Measurements from ENCODE around the gene S1PR1. TPM values are rescaled to one million over a fixed set of nuclear protein-coding genes. Genes with fewer than 3 reads are reported as not detected.

The S1PR1 gene
- total and polyA plus RNA-seq, 2 donors (not counting 3 experiments of a cell fraction or from before 2014, with no cell fraction given) = 137 to 387 TPM

- Histone ChIP-seq H3K79me2 (ENCODE audit: control insufficient read depth, insufficient read depth, low read length) (no peaks in the 10 kb centered on the region), H3K4me1 (ENCODE audit: control insufficient read depth, extremely low read depth, insufficient read depth, low read length) (peaks cover 59% of the 10 kb centered on the region), H3K4me2 (ENCODE audit: insufficient read depth, low read length) (peak overlapping the region; percentile 49), H3K9ac (replicated peaks; ENCODE audit: extremely low read depth, insufficient read depth, low read length) (peak overlapping the region; percentile 40), H3K9me3 (replicated peaks; ENCODE audit: control insufficient read depth, insufficient read depth, low read length) (no peaks in the 10 kb centered on the region), H4K20me1 (replicated peaks; ENCODE audit: control insufficient read depth, extremely low read depth, insufficient read depth, low read length) (no peaks in the 10 kb centered on the region), H3K27ac (ENCODE audit: insufficient read depth, low read depth, low read length) (peak overlapping the region; percentile 85), H3K36me3 (ENCODE audit: control insufficient read depth in 2 of 2, extremely low read depth in 1 of 2, insufficient read depth in 2 of 2, low read length in 2 of 2) (no peaks in the 10 kb centered on the region), H3K4me3 (replicated peaks in 1 of 3; ENCODE audit: insufficient read depth in 1 of 3, low read depth in 1 of 3, low read length in 3 of 3) (no peak overlapping the region), H3K27me3 (ENCODE audit: control insufficient read depth in 2 of 2, insufficient read depth in 2 of 2, low read length in 2 of 2) (no peaks in the 10 kb centered on the region), H3K9me1 (replicated peaks; ENCODE audit: control insufficient read depth, extremely low read depth, insufficient read depth, low read length) (no peaks in the 10 kb centered on the region), H2AFZ (ENCODE audit: low read depth, low read length) (peak overlapping the region; percentile 56)
- CTCF ChIA-PET = interaction anchor here (0.7 to 3.4 kb wide), 6 partner anchors 10 to 124 kb away, joined by 3 to 16 read pairs (median 4); no protein-coding TSS in a partner anchor
- intact Hi-C loops (cut with micrococcal nuclease) (no loop called here), dilution Hi-C loops (cut with MboI; ENCODE audit: extremely low pct_ligation_motif_present, low sequenced_read_pairs) (no loop called here)
- POLR2A ChIA-PET = no interaction called here
- no peak for TF ChIP-seq POLR2A (IDR thresholded peaks at IDR 0.05; ENCODE audit: low read depth, low read length)
- TF ChIP-seq, protein P1, sequence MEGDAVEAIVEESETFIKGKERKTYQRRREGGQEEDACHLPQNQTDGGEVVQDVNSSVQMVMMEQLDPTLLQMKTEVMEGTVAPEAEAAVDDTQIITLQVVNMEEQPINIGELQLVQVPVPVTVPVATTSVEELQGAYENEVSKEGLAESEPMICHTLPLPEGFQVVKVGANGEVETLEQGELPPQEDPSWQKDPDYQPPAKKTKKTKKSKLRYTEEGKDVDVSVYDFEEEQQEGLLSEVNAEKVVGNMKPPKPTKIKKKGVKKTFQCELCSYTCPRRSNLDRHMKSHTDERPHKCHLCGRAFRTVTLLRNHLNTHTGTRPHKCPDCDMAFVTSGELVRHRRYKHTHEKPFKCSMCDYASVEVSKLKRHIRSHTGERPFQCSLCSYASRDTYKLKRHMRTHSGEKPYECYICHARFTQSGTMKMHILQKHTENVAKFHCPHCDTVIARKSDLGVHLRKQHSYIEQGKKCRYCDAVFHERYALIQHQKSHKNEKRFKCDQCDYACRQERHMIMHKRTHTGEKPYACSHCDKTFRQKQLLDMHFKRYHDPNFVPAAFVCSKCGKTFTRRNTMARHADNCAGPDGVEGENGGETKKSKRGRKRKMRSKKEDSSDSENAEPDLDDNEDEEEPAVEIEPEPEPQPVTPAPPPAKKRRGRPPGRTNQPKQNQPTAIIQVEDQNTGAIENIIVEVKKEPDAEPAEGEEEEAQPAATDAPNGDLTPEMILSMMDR (IDR thresholded peaks at IDR 0.05; ENCODE audit: extremely low read depth in 1 of 2, insufficient read depth in 1 of 2, low read depth in 1 of 2, low read length in 2 of 2) = no peak
- TF ChIP-seq FOS (IDR thresholded peaks at IDR 0.05; ENCODE audit: borderline replicate concordance, insufficient read depth, low read length) = no peak
- no peak for TF ChIP-seq EZH2 (IDR thresholded peaks at IDR 0.05; ENCODE audit: borderline replicate concordance, low read depth, low read length, severe bottlenecking)
- no peak for TF ChIP-seq JUN (IDR thresholded peaks at IDR 0.05; ENCODE audit: borderline replicate concordance, insufficient read depth, insufficient read length, low read depth)
- no peak for TF ChIP-seq MYC (IDR thresholded peaks at IDR 0.05; ENCODE audit: low read depth, low read length)
- no peak for TF ChIP-seq POLR2AphosphoS5 (IDR thresholded peaks at IDR 0.05; ENCODE audit: insufficient read depth, low read depth, low read length)
- TF ChIP-seq GATA2 (IDR thresholded peaks at IDR 0.05; ENCODE audit: insufficient read depth, insufficient read length, low read depth, low read length) = no peak
- TF ChIP-seq MAX (IDR thresholded peaks at IDR 0.05; ENCODE audit: insufficient read depth, insufficient read length) = no peak
- peak; percentile 37 for DNase-seq (ENCODE audit: low read depth, low spot score)
- no TSS peak for BruUV-seq (replicated peaks)
- no peak for FAIRE-seq
These were observed 23.9 kb downstream of the S1PR1 start for GRCh38 chr1:101260556-101261350.

All from endothelial cell of umbilical vein (primary cell).